Activated CD4-positive, alpha-beta T cell treated with anti-CD3 and anti-CD28 coated beads for 4 hours (primary cell): Measurements from ENCODE around the gene NCAPG2.
"Not testable (repeated sequence)": the region's sequence is repeated elsewhere in the genome, so short reads cannot be mapped to it uniquely, and the experiment has no call there.

Source experiments
- DNase-seq, 2 donors: peaks; one replicate each; pipeline ENCODE4 v3.0.0-alpha.2; 2020

Gene NCAPG2

DNA sequence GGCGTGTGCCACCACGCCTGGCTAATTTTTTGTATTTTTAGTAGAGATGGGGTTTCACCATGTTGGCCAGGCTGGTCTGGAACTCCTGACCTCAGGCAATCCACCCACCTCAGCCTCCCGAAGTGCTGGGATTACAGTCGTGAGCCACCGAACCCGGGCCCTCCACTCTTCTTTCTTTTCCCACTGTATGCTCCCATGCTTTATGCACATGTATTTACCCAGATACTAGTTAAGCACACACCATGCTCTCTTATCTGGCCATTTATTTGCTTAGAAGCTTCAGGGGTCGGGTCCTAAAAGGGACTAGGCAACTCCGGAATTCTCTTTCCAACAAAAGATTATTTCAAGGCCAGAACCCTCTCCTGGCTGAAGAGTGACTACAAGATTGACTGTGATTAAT, 78.3 kb downstream of the NCAPG2 start:
- not testable (repeated sequence) for DNase-seq

DNA sequence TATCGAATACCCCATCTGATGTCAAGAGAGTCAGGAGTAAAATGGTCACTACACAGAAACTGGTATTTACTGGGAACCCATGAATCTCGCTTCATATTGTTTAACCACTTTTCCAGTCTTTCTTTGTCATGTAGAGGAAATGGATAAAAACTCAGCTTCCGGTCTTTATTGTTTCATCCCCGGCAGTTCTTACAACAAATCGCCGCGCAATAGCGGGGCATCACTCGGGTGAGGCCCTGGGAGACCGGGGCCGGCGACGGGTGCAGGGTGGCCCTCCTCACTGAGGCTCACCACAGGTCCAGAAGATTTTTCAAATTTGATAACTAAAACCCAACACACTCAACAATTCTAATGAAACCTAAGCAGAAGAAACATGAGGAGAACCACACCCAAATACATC, 81.4 kb downstream of the NCAPG2 start:
- no peak for DNase-seq

DNA sequence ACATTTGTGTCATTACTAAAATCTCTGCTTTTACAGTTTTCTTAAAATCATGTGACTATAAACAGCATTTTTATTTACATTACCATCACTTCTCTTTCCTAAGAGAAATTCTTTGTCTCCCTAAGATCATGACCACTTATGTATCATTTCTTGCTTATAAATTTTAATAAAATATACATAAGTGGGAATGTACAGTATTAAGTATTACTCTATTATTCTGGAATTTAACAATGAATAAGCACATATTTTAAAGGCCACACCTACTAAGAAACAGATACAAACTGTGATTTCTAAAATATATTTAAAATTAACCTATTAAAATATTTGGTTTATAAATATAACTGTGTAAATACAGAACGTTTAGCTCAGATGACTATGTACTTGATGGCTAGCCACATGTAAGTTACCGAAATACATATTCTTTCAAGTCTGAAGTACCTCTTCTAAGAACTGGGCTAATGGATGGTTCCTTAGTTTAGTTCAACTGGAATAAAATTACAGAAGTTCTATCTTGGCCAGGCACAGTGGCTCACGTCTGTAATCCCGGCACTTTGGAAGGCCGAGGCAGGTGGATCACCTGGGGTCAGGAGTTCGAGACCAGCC, 83.7 kb downstream of the NCAPG2 start:
- DNase-seq = no peak

DNA sequence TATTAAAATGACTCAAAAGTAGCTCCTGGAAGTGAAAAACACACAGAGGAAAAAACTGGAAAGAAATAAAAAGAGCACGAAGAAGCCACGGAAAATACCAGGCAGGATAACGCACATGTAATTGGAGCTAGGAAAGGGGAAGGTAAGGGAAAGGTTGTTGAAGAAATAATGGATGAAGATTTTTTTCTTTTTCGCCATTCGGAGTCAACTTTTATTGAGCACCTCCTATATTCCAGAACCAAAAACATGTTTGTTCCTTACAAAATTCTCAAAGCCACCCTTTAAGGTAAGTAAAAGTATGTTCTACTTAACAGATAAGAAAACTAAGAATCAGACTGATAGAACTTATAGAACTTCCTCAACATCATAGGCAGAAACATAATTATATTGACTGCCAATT, 84.2 kb downstream of the NCAPG2 start:
- DNase-seq = no peak

DNA sequence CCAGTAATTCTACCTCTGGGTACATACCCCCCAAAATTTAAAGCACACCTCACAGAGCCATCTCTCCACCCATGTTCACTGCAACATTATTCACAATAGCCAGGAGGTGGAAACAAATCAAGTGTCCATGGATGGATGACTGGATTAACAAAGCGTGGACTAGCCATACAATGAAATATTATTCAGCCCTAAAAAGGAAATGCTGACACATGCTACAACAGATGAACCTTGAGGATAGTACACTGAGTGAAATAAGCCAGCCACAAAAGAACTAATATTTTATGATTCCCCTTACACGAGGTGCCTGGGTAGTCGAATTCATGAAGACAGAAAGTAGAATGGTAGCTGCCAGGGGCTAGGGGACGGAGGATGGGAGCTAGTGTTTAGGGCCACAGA, 85.9 kb downstream of the NCAPG2 start:
- DNase-seq = no peak

DNA sequence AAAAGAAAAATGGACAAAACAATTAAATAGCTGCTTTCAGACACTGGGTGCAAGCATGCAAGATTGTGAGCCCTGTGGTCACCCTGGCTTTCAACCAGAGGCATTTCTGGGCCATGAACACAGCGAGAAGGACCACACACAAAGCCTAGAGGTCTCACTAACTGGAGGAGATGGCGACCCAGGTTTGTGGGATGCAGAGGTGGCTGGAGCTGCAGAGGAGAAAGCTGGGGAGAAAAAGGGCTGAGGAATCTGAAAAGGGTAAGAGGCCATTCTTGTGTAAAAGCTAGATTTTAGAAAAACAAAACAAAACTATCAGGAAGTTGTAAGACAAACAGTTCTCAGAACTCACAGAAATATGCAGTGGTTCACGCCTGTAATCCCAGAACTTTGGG, 86.9 kb downstream of the NCAPG2 start:
- no peak for DNase-seq

DNA sequence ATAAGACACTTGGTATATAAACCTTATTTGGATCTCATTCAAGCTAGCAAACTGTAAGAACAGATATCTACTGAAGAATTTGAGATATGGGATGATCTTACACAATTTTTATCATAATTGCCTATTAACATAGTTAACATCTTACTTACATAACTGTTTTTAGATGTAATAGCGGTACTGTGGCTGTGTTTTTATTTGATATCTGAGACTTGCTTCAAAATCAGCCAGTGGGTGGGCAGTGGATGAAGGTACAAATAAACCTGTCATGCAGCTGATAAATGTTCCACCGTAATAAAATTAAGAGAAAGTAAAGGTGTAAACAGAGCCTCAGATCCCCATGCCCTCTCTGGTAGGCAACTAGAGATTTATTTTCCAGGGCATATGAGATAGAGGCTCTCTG, 88.6 kb downstream of the NCAPG2 start:
- DNase-seq = no peak

DNA sequence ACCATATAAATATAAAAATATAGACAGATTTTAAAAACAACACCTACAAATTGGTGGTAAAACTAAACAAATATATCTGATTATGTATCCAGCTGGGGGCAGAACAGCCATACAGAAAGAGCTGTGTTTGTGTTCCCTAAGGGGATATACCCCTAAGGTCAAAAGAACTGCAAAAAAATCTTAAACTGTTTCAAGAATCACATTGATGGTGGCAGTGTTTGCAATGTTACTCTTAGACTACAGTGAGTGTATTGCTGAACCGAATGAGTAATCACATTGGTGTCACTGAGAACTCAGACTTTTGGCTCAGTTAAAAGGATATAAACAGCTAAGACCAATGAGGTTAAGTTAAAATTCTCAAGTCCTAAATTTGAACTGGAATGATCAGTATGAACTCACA, 89.9 kb downstream of the NCAPG2 start:
- no peak for DNase-seq

DNA sequence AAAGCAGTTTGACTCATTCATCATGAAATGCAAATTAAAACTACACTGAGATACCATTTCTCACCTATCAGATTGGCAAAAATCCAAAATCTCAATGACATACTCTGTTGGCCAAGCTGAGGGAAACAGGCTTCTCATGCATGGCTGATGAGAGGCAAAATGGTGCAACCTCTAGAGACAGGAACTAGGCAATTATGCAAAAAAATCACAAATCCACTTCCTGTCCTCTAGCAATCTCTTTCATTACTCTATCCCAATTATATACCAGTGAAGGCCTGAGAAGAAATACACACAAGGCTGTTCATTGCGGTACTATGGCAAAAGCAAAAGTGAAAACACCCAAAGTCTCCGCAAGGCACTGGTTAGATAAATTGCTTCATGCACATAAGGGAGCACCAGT, 91.1 kb downstream of the NCAPG2 start:
- no peak for DNase-seq

DNA sequence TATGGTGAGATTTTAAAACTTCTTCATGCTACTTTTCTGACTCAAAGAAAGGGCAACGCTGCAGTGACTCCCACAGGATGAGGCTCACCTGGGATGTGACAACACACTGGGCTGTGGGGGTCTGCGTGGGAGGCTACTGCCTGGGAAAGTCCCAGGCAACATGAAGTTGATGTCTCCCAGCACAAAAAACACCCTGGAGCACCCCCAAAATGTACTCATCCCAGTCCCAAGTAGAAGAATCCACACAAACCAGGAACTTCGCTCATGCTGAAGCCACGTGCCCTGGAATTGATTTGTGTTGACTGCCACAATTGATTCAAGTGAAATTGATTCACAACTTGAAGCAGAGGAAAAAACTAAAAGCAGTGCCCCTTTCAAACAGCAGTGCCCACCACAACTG, 92.1 kb downstream of the NCAPG2 start:
- DNase-seq = no peak

DNA sequence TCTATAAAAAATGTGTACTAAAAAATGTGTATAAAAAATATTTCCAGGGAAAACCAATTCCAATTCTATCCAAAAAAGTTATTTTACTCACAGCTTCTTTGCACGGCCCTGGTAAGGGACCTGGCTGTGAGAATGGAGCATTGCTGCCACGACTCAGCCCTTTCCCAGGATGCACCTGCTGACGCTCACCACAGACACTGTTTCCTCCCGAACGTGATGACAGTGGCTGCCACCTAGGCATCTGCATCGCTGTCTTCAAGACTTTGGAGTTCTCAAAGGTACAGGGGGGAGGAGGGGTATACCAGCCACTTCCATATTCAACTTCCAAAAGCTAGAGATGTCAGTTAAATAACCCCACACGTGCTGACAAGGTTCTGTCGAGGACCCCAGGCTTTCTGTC, 93.1 kb downstream of the NCAPG2 start:
- DNase-seq = no peak

DNA sequence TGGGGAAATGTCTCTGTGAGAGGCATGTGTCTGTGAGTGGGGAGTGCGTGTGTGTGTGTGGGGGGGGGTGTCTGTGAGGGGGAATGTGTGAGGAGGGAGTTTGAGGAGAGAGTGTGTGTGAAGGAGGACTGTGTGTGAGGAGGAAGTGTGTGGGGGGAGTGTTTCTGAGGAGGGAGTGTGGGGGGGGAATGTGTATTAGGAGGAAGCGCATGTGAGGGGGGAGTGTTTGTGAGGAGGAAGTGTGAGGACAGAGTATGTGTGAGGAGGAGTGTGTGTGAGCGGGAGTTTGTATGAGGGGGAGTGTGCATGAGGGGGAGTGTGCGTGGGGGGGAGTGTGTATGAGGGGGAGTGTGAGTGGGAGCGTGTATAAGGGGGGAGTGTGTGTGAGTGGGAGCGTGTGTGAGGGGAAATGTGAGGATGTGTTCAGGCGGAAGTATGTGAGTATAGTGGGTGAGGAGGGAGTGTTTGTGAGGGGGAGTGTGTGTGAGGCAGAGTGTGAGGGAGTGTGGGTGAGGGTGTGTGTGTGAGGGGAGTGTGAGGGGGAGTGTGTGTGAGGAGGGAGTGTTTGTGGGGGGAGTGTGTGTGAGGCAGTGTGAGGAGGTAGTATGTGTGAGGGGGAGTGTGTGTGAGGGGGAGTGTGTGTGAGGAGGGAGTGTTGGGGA, 95.2 kb downstream of the NCAPG2 start:
- no peak for DNase-seq

DNA sequence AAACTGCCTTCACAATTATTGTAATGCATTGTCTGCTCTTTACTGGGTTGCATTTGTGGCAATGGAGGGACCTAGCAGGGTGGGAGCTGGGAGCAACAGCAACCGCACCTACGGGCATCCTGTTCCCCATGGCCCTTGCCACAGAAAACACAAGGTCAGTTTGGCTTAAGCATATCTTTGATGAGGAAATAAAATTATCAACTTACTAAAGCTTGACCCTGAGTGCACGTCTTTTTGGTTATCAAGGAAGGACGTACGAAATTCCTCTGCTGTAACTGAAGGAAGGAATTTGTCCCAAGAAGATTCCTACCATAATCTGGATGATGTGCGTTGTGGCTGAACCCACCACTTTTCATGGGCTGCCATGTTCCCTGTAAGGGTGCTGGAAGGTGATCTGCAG, 97.0 kb downstream of the NCAPG2 start:
- DNase-seq = no peak

DNA sequence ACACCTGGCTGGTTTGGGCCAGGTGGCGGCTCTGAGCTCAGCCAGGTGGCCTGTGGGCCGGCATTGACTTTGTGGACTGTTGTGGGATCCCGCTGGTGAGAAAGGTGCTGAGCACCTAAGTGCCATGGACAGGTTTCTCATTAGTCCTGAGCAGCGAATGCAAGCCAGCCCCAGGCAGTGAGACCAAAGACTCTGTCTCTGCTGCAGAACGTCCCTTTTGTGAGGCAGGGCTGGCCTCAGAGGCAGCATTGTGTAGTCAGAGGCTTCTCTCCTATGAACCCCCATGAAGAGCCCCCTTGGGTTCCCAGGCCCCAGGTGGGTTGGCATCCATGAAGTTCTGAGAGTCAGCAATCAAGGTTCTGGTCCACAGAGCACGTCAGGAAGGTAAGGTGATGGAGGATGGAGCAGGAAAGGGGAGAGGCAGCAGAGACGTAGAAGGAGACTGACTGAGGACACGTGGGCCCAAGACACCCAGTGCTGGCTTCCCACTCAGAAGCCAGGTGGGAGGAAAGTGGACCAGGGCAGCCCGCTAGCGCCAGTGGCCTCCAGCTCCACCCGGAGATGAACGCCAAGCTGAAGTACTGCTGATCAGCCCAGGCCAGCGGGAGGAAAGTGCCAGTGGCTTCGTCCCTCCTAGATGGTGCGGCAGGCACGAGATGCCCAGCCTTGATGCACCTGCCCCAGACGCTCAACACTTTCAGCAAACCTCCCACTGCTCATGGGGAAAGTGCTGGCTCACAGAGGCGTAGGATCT, 97.8 kb downstream of the NCAPG2 start:
- no peak for DNase-seq

DNA sequence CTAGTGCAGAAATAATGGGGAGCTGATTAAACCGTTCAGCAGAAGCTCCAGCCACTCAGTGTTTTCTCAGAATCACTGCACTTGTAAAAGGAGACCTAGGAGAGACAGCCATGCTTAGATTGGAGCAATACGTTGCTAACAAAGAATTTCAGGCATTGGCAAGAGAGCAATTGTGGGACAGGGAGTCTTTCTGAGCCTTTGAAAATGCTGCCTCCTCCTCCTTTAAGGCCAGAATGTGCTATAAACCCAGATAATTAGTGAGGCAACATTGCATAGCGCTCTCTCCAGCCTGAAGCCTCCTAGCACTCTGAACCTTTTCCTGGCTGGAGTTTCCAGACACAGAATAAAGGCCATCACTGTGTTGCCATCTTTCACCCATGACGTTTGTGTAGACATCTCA, 98.5 kb downstream of the NCAPG2 start:
- DNase-seq = no peak

DNA sequence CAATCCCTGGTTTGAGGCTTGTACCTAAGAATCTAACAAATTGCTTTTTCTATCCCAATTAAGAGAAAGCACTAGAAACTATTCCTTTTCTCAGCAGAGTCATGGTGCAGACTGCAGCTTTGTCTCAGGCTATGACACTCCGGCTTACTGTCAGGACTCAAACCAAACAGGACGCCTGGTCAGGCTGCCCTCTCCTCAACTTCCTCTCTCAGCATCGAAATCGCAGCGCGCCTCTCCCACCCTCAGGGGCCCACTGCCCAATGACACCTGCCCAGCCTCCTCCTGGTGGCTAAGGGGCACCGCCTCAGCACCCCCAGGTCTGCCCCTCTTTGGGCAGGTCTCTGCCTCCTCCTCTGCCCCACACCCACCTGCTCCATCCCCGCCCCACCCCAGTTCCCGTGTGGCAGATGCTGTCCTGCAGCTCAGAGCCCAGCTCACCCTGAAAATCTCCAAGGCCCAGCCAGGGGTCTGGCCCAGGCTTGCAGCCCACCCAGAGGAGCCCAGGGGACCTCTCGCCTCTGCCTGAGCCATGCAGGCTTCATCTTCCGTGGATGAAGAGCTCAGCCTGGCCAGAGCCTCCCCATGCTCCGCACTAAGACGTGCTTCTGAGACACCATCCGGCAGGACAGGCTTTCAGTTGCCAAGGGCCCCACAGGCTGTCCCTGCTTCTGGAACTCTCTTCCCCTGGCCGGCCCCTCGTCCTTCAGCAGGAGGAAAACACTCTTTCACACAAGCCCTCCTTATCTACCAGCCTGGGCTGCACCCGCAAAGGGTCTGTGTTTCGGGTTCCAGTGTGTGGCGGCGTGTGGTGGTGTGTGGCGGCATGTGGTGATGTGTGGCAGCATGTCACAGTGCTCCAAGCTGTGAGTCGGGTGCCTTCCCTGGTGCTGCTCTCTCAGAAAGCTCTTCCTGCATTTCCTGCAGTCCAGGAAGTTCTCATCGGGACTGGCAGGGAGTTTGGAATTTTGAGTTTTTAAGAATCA, 100.5 kb downstream of the NCAPG2 start:
- DNase-seq = no peak

DNA sequence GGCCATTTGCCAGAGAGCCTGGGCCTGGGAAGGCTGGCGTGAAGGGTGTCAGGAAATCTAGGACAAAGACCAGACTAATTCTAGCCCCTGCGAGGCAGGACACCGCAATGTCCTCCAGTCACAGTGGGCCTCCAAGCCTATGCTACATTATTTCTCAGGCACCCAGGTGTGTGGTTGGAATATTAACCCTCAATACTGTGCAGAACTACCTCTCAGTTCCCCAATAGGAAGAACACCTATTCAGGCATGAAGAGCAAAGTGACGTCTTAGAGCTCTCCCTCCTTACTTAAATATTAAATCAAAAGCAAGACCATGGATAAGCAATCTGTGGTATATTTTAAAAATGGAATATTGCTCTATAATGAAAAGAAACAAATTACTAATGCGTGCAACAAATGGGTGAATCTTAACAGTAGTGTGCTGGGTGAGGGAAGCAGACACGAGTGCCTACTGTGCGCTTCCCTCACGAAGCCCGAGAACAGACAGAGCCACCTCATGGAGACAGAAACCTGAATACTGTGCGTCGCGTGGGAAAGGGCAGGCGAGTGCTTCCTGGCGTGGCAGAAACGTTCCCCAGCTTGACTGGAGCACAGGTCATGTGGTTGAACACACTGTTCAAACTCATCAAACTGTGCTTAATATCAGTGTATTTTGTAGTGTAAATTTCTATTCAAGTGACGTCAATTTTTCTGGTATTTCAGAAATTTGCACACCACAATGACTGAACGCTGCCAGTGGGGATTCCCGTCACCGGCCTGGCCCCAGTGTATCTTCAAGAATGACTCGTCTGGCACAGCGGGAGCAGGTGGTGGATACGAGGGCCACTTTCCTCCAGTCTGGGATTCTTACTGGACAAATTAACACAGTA, 101.5 kb downstream of the NCAPG2 start:
- no peak for DNase-seq

DNA sequence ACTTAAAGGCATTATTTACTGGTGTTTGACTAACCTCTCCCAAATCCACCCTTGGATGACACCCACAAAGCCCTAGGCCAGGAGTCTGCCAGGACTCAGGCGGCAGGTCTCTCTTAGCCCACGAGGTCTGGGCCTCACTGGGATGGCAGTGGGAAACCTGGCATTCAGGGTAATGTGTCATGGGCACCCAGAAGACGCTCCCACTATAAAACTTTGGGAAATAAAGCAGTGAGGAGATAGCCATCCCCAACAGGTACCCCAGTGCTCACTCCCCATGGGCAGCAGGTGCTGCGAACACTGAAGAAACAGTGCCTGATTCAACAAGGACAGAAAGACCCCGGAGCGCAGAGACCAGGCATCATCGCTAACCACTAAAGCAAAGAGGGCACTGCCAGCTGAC, 102.6 kb downstream of the NCAPG2 start:
- DNase-seq = no peak

DNA sequence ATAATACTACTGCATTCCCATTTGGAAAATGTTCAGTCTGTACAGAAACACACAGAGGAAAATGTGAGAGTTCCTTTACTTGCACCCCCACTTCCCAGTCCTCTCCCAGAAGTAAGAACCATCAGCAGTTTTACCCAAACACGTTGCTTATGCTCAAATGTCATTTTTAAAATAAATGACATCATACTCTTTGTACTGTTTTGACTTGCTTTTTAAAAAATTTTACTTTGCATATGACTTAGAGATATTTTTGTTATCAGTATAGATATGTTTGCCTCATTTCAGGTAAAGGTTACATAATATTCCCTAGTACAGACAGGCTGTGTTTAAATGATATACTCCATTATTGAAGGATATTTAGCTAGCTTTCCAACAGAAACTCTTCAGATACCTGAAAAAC, 103.5 kb downstream of the NCAPG2 start:
- no peak for DNase-seq

DNA sequence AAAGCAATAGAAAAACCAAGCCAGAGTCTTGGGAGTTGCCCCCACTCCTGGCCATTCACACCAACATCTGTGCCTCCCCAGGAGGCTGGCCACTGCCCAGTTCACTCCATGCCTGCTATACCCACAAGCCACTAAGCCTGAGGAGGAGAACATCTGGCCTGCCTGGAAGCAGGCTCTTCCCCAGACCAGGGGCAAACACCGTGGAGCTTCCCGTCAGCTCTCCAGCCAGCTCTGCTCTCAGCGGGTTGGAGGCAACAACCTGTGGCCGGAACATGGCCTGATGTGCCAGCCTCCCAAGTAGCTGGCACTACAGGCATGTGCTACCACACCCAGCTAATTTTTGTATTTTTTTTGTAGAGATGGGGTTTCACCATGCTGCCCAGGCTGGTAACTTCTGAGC, 107.9 kb downstream of the NCAPG2 start:
- no peak for DNase-seq

DNA sequence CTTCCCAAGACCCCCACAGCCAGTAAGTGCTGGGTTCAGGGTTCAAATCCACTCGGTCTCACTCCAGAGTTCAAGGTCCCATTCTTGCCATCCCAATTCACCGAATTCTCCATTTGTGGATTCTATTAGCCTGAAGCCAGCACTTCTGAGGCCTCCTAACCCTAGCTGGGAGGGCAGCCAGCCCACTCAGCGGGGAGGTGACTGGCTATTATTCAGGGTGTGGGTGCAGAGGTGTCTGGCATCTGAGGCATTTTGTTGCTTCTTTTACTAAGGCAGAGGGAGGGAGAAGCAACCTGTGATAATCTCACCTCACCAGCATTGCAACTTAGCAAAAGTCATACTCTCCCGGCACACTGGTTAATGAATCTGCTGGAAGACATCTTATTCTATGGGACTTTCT, 108.3 kb downstream of the NCAPG2 start:
- no peak for DNase-seq

DNA sequence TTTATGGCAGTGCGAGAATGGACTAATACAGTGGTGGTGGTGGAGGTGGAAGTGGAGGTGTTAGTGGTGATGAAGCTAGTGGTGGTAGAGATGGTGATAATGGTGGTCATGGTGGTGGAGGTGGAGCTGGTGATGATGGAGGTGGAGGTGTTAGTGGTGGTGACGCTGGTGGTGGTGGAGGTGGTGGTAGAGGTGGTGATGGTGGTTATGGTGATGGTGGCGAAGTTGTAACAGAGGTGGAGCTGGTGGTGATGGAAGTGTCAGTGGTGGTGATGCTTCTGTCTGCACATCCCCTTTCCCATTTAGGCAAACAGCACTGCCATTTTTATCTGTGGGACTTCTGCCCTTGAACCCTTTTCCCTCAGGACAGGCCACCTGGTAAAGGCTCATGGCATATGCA, 109.5 kb downstream of the NCAPG2 start:
- no peak for DNase-seq
